Type B pancreatic cell (in vitro differentiated cells): ENCODE data around the gene COMT. TPM values are rescaled to one million over a fixed set of nuclear protein-coding genes. Genes with fewer than 3 reads are reported as not detected.

ENCODE experiments used
- DNase-seq: peaks from one replicate; pipeline ENCODE4 v3.0.0; 2021; ENCODE audit warnings: mixed read lengths; ENCODE audit not compliant: unreplicated experiment; ENCODE audit errors: extremely low spot score
- H3K27ac Mint-ChIP-seq: 2 replicates; pipeline ENCODE4 v1.8.0; 2021; ENCODE audit warnings: mild to moderate bottlenecking, mixed read lengths
- H3K27me3 Mint-ChIP-seq: 2 replicates; pipeline ENCODE4 v1.8.0; 2021; ENCODE audit warnings: mixed read lengths
- H3K36me3 Mint-ChIP-seq: 2 replicates; pipeline ENCODE4 v1.8.0; 2021; ENCODE audit warnings: mixed read lengths
- H3K4me1 Mint-ChIP-seq: one replicate; pipeline ENCODE4 v1.8.0; 2021; ENCODE audit warnings: mixed read lengths; ENCODE audit not compliant: unreplicated experiment
- H3K4me3 Mint-ChIP-seq: 2 replicates; pipeline ENCODE4 v1.8.0; 2021; ENCODE audit warnings: mild to moderate bottlenecking, mixed read lengths
- H3K9me3 Mint-ChIP-seq: 2 replicates; pipeline ENCODE4 v1.8.0; 2021; ENCODE audit warnings: mixed read lengths
- CTCF ChIP-seq: fragments of 200-600 bp; sonication (generic); conservative IDR thresholded peaks from 2 replicates; pipeline ENCODE4 v1.5.0; 2021; ENCODE audit warnings: antibody characterized with exemption, mild to moderate bottlenecking
- long read RNA-seq: library from polyadenylated mRNA; unstranded; transcript quantifications from one replicate; pipeline ENCODE4 v2.0.0, GENCODE V29; 2020
- total RNA-seq: library from RNA; stranded (reverse); gene quantifications from 2 replicates; pipeline ENCODE4 v1.2.1, GENCODE V29; 2021; ENCODE audit warnings: low replicate concordance

COMT gene
- total RNA-seq = 87.2 and 87.4 TPM in 2 replicates
- long read RNA-seq, transcript COMT-209 (4 exons, 1,035 nt) = major isoform, 96 of 133 reads
- long read RNA-seq, transcript COMT-202 (6 exons, 2,437 nt) = minor isoform, 22 of 133 reads
- long read RNA-seq, partial matches to known transcripts = 5 of 133 reads
- long read RNA-seq, other reads (novel, unspliced or antisense) = 10 of 133 reads

DNA sequence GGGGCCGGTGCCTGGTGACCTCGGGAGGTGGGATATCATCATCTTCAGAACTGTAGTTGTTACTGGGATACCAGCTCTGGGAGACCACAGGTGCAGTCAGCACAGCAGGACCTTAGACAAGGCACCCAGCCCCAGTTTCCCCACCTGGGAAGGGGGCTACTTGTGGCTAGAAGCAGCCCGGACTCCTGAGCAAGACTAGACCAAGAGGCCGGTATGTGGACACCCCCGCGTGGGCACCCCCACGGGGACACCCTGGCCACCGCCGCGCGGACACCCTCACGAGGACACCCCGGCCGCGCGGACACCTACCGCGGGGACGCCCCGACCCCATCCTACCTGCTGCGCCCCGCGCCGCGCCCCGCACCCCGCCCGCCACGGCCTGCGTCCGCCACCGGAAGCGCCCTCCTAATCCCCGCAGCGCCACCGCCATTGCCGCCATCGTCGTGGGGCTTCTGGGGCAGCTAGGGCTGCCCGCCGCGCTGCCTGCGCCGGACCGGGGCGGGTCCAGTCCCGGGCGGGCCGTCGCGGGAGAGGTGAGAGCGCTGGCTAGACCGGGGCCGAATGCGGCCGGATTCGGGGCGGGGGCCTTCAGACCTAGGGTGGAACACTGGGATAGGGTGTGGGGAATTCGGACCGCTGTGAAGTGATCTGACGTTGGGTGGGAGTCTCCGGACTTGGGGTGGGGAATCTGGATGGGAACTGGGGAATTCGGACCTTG, at the start of gene COMT, which contains the start of gene TXNRD2:
Gene COMT (plus strand): TSS at position 408 of the 718 bp plus-strand sequence. CDS start 20,755 bp downstream, outside the sequence.
Gene TXNRD2 (minus strand): TSS at position 454 of the 718 bp plus-strand sequence. CDS start 15 bp downstream, at position 439.
- Mint-ChIP-seq H3K4me1 (peaks cover 19% of the 10 kb centered on the region), H3K9me3 (peaks cover 4% of the 10 kb centered on the region), H3K36me3 (peaks cover 21% of the 10 kb centered on the region), H3K4me3 (peak within 1 kb of the TSS; percentile 95), H3K27ac (peak within 1 kb of the TSS; percentile 95), H3K27me3 (no peaks in the 10 kb centered on the region)
- TF ChIP-seq CTCF = no peak
- no peak for DNase-seq

- peak overlapping the region; percentile 59 for H3K27ac Mint-ChIP-seq
- H3K36me3 Mint-ChIP-seq = no peaks in the 10 kb centered on the region
- no peaks in the 10 kb centered on the region for H3K9me3 Mint-ChIP-seq
- H3K27me3 Mint-ChIP-seq = no peaks in the 10 kb centered on the region
- no peak for DNase-seq
- no peak for TF ChIP-seq CTCF
- peak overlapping the region; percentile 39 for H3K4me3 Mint-ChIP-seq
- H3K4me1 Mint-ChIP-seq = peaks cover 20% of the 10 kb centered on the region
Measured at GRCh38 chr22:19892257-19892879, 49.2 kb upstream of the COMT start.

- no peak for DNase-seq
- Mint-ChIP-seq H3K36me3 (no peaks in the 10 kb centered on the region), H3K27me3 (no peaks in the 10 kb centered on the region), H3K4me1 (peaks cover 20% of the 10 kb centered on the region), H3K9me3 (no peaks in the 10 kb centered on the region), H3K4me3 (peak overlapping the region; percentile 62), H3K27ac (no peak overlapping the region)
- TF ChIP-seq CTCF = no peak
Measured at GRCh38 chr22:19892925-19893324, 48.6 kb upstream of the COMT start.

DNA sequence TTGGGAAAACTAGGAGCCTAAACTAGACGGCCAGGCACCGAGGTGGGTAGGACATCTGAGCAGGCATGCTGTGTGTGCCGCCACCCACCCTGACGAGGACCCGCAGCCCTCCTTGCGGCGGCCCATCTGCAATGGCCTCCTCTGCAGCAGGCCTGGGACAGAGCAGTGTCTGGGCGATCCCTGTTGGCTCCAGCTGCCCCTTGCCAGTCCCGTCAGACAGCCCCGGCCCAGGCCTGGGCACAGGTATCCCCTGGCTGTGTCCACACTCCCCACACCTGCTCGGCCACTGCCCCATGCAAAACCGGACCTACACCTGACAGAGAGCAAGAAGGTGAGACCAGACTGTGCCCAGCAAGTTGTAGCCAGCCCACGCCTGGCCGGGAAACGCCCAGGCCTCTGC, 48.2 kb upstream of the COMT start:
- Mint-ChIP-seq H3K4me3 (no peak overlapping the region), H3K36me3 (no peaks in the 10 kb centered on the region), H3K27ac (no peak overlapping the region), H3K9me3 (no peaks in the 10 kb centered on the region), H3K4me1 (peaks cover 20% of the 10 kb centered on the region), H3K27me3 (no peaks in the 10 kb centered on the region)
- no peak for DNase-seq
- no peak for TF ChIP-seq CTCF

DNA sequence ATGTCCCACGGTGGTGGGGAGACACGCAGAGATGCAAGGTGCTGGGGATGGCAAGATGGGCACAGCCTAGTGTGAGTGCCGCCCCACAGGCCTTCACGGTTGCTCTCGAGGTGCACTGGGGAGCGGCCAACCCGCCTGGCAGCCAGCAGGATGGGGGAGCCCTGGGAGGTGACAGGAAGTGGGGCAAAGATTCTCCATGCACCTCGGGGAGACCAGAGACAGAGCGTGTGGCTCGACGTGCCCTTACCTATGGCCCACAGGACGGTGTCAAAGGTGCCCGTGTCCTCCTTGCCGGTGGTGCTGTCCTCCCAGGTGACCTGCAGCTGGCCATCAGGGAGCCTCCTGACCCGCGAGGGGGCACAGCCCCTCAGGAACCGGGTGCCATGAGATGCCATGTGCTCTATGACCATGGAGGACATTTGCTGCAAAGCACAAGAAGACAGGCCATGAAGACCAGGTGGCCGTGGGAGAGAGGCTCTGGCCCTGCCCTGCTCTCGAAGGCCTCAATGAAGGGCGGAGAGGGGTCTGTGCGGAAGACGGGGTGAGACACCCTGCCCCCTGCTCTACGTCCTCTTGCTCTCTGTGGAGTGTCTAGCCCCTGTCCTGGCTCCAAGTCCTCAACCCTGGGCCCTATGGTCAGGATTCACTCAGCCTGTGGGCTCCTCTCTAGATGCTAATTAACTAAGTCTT, 46.3 kb upstream of the COMT start:
- no peaks in the 10 kb centered on the region for H3K9me3 Mint-ChIP-seq
- no peaks in the 10 kb centered on the region for H3K27me3 Mint-ChIP-seq
- no peak overlapping the region for H3K4me3 Mint-ChIP-seq
- no peak overlapping the region for H3K27ac Mint-ChIP-seq
- H3K36me3 Mint-ChIP-seq = peaks cover 4% of the 10 kb centered on the region
- H3K4me1 Mint-ChIP-seq = peaks cover 27% of the 10 kb centered on the region
- no peak for DNase-seq
- no peak for TF ChIP-seq CTCF
